ENCODE data around the gene ANKRD61.
"Not testable (repeated sequence)": the region's sequence is repeated elsewhere in the genome, so short reads cannot be mapped to it uniquely, and the experiment has no call there.

The ANKRD61 gene

GRCh38 chr7:6030988-6031387 lies at the start of gene ANKRD61:
Gene ANKRD61 (plus strand): TSS chr7:6031376. CDS start chr7:6031376, 0 bp downstream.
- in situ Hi-C loops (cut with HindIII; ENCODE audit: low sequenced_read_pairs): no loop called here

- in situ Hi-C loops (cut with HindIII; ENCODE audit: low sequenced_read_pairs): not testable (repeated sequence)
Measured at GRCh38 chr7:5987061-5987460, 44.1 kb upstream of the ANKRD61 start.

GRCh38 chr7:5997210-5997808 lies 33.9 kb upstream of the ANKRD61 start:
- in situ Hi-C loops (cut with HindIII; ENCODE audit: low sequenced_read_pairs): no loop called here

- in situ Hi-C loops (cut with HindIII; ENCODE audit: low sequenced_read_pairs): no loop called here
Measured at GRCh38 chr7:6007386-6007785, 23.8 kb upstream of the ANKRD61 start.

- in situ Hi-C loops (cut with HindIII; ENCODE audit: low sequenced_read_pairs): not testable (repeated sequence)
Measured at GRCh38 chr7:6007835-6008590, 23.2 kb upstream of the ANKRD61 start.

GRCh38 chr7:6008668-6009611 lies 22.2 kb upstream of the ANKRD61 start, which contains the start of the genes AIMP2 and PMS2:
Gene AIMP2 (plus strand): TSS chr7:6009272. CDS start chr7:6009364, 92 bp downstream.
Gene PMS2 (minus strand): TSS chr7:6009049. CDS start chr7:6009019, 30 bp downstream.
- in situ Hi-C loops (cut with HindIII; ENCODE audit: low sequenced_read_pairs): no loop called here

GRCh38 chr7:6010370-6010769 lies 20.8 kb upstream of the ANKRD61 start:
- in situ Hi-C loops (cut with HindIII; ENCODE audit: low sequenced_read_pairs): not testable (repeated sequence)

- in situ Hi-C loops (cut with HindIII; ENCODE audit: low sequenced_read_pairs): no loop called here
Measured at GRCh38 chr7:6011541-6011940, 19.6 kb upstream of the ANKRD61 start.

- in situ Hi-C loops (cut with HindIII; ENCODE audit: low sequenced_read_pairs): no loop called here
Measured at GRCh38 chr7:6012355-6013104, 18.6 kb upstream of the ANKRD61 start.

GRCh38 chr7:6015917-6016652 lies 15.1 kb upstream of the ANKRD61 start:
- in situ Hi-C loops (cut with HindIII; ENCODE audit: low sequenced_read_pairs): no loop called here

- in situ Hi-C loops (cut with HindIII; ENCODE audit: low sequenced_read_pairs): no loop called here
Measured at GRCh38 chr7:6016653-6016966, 14.6 kb upstream of the ANKRD61 start.

- in situ Hi-C loops (cut with HindIII; ENCODE audit: low sequenced_read_pairs): no loop called here
Measured at GRCh38 chr7:6020371-6021286, 10.5 kb upstream of the ANKRD61 start.

- in situ Hi-C loops (cut with HindIII; ENCODE audit: low sequenced_read_pairs): no loop called here
Measured at GRCh38 chr7:6022707-6023106, 8.5 kb upstream of the ANKRD61 start.

GRCh38 chr7:6023974-6024435 lies 7.2 kb upstream of the ANKRD61 start:
- in situ Hi-C loops (cut with HindIII; ENCODE audit: low sequenced_read_pairs): no loop called here

- in situ Hi-C loops (cut with HindIII; ENCODE audit: low sequenced_read_pairs): no loop called here
Measured at GRCh38 chr7:6026011-6026819, 5.0 kb upstream of the ANKRD61 start.

- in situ Hi-C loops (cut with HindIII; ENCODE audit: low sequenced_read_pairs): no loop called here
Measured at GRCh38 chr7:6026820-6027311, 4.3 kb upstream of the ANKRD61 start.

GRCh38 chr7:6027806-6028365 lies 3.3 kb upstream of the ANKRD61 start:
- in situ Hi-C loops (cut with HindIII; ENCODE audit: low sequenced_read_pairs): no loop called here
